GM19023 (cell line): ENCODE measurements around the gene AGAP3.

Experiments
- ATAC-seq: cut with Tn5 transposase; IDR thresholded peaks from one replicate; pipeline ENCODE4 v1.9.1; 2021; ENCODE audit warnings: mild to moderate bottlenecking, moderate library complexity; ENCODE audit not compliant: unreplicated experiment

AGAP3 gene

DNA sequence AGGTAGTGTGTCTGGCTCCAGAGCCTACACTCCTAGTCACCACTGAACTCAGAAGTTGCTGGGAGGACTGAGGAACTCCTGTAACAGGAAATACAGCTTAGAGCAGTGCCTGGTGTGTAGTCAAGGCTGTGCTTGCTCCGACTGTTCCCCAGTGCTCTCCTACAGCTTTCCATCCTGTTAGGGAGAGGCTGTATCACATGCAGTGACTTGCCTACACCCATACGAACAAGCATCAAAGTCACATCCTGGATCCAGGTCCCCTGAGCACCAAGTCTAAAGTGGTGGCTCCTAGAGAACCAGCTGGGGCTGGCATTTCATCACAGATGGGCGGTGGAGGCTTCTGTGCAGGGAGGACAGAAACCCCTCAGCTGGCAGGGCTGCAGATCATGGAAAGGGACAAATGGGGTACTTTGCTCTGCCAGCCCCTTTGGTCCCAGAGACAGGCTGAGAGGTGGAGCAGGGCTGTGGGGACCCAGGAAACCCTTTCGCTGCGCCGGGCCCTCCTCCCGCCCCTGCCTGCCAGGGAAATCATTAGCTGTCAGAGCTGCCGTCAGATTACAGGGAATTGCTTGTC, 93.1 kb downstream of the AGAP3 start:
- no peak for ATAC-seq

DNA sequence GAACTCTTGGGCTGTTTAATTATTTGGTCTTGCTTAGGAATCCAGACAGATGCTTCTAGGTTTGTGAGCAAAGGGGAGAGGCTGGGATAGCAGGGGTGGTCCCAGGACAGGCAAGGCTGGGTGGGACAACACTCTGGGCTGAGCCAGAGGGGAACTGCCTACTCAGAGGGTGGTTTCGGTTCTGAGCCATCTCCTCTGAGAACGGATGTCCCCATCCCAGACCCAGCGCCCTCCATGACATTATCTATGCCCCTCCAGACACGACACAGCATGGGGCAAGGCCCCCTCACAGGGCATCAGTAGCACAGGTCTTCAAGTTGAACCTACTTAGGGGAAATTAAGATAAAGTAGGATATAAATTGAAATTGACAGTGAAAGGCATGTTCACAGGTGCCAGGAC, 93.7 kb downstream of the AGAP3 start:
- no peak for ATAC-seq

GRCh38 chr7:151181011-151181431, 94.7 kb downstream of the AGAP3 start:
- no peak for ATAC-seq

DNA sequence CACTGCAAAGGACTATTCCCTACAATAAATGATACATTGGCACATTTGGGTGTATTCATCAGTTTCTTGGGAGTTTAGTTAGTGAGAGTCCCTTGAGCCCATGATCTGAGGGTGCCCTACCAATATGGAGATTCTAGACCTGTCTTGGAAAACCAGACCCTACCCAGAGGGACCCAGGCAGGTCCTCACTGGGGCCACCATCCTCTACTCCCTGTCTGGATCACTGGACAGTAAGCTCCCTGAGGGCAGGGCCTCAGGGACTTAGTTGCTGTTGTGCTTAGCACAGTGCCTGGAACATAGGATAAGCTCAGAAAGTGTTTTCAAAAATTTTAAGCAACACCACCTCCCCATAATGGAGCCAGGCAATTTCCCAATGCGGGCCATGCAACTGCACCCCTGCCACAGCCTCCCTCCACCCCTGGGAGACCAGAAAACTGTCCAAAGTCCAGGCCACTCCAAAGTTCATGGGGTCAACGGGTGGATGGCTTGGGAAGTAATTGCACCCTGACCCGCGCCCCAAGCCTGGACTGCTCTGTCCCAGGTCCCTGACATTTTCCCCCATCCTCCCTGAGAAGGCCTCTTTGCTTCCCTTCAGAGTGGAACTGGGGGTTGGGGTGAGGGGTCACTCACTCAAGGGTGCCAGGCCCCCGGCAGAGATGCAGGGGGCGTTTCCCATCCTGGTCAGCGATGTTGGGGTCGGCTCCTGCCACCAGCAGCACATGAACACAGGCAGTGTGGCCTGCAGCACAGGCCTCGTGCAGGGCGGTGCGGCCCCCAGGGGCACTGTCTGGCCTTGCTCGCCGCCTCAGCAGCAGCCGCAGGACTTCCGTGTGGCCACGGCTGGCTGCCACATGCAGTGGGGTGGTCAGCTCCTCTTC, 99.7 kb downstream of the AGAP3 start:
- ATAC-seq = no peak

DNA sequence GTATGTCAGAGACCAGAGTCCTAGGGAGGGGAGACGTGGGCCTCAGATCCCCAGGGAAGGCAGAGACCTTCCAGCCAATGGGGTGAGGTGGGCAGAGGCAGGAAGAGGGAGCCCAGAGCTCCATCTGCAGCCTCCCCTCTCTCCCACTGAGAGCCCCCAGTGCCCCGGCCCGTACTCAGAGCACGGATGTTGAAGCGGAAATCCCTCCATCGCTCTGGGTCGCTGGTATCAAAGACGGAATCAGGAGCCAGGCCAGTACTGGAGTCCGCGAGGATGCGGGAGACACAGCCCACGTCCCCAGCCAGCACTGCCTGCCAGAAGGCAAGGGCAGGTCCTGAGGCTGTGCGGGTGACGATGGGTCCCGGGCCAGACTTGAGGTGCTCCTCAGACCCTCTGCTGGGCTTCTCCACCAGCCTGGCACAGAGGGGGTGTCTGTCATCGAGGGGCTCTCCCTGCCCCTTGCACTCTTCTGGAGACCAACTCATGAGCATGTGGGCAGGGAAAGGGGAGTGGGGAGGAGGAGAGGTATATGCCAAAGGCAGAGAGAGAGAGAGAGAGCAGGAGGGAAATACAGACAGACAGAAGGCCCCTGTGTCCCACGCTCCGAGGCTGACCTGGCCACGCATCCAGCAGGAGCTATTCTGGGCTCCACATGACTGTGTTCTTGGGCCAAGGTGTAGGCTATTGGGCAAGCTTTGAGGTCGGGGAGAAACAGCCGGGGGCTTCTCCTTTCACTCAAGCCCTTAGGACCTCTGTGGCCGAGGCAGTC, 100.5 kb downstream of the AGAP3 start, which contains the start of gene ASB10:
Gene ASB10, minus strand, starts transcription at position 611 of the 769 bp plus-strand sequence. Its CDS starts 120 bp downstream, at position 491.
- no peak for ATAC-seq

DNA sequence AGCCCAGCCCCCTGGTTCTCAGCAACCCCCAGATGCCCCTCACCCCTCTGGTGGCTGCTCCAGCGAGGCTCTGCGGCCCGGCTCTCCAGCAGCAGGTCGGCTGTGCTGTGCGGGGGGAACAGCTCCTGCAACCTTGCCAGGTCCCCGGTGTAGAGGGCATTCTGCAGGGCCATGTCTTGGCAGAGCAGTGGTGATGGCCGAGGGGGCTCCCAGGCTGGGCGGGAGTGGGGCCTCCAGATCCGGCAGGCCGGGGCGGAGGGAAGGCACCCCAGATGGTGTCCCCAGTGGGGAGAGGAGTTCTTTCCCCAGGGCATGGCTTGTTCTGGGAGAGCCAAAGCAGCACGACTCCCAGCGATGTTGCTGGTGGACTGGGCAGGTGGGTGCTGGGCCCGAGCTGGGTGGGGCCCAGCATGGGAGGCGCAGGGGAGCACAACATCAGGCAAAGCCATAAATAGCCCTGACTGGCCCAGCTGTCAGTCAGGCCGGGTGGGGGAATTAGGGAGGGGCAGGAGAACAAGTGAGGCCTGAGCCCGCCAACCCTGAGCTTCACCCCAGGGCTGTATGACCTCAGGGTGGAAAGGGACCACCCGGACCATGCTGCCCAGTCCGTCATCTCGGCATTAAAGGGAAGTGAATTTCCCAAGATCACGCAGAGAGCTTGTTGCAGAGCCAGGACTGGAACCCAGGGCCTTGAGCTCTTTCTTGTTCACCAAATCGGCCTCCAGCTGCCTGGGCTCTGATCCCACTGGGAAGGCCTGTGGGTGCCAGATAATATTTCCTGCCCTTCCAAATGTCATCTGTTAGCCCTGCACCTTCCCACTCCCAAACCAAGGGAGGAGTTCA, 101.4 kb downstream of the AGAP3 start:
- ATAC-seq = no peak

GRCh38 chr7:151188252-151188542, 101.9 kb downstream of the AGAP3 start:
- ATAC-seq = no peak

- no peak for ATAC-seq
Measured at GRCh38 chr7:151189038-151189437, 102.8 kb downstream of the AGAP3 start.

GRCh38 chr7:151191544-151191943, 105.3 kb downstream of the AGAP3 start:
- no peak for ATAC-seq

DNA sequence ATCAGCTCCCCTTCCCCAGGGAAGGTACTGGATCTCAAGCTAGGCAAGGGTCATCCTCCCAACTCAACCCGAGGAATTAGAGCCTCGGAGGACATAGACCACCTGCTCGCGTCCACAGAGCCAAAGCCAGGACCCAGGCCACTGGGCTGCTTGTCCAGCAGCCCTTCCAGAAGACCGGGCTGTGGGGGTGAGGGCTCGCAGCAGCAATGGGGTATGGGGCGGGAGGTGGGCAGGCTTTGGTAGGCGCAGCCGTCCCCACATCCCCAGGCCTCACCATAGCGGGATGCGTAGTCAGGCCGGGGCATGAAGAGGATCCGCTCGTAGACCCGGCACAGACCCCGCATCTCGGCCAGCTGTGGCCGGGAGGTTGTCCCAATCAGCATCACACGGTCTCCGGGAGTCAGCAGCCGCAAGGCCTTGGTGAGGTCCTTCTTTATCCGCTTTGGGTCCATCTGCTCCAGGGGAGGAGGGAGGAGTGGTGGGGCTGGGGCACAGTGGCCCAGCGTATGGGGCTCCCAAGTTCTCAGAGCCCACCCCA, 105.8 kb downstream of the AGAP3 start:
- no peak for ATAC-seq

GRCh38 chr7:151193203-151193978, 107.1 kb downstream of the AGAP3 start:
- no peak for ATAC-seq
